GM10847 (cell line): ENCODE measurements around the gene RNF224.

Experiments
- POLR2A ChIP-seq: IDR thresholded peaks from 2 replicates; pipeline ENCODE4 v1.6.1; 2011; ENCODE audit not compliant: insufficient read length; ENCODE audit errors: extremely low read depth

The RNF224 gene

GRCh38 chr9:137245450-137246421 is 18.4 kb downstream of the RNF224 start:
- no peak for TF ChIP-seq POLR2A

- no peak for TF ChIP-seq POLR2A
These were observed 20.0 kb downstream of the RNF224 start for GRCh38 chr9:137247135-137247915.

- no peak for TF ChIP-seq POLR2A
These were observed 20.5 kb downstream of the RNF224 start for GRCh38 chr9:137247916-137248175.

GRCh38 chr9:137250329-137251193 is 23.3 kb downstream of the RNF224 start:
- TF ChIP-seq POLR2A, result no peak

- no peak for TF ChIP-seq POLR2A
These were observed 23.8 kb downstream of the RNF224 start, which contains the start of gene STPG3 for GRCh38 chr9:137251194-137251461. TSS of gene STPG3 (plus strand) at chr9:137251286. CDS start at chr9:137251287, 1 bp downstream.

- TF ChIP-seq POLR2A, result no peak
These were observed 24.4 kb downstream of the RNF224 start for GRCh38 chr9:137251490-137252268.

GRCh38 chr9:137252555-137253506 is 25.5 kb downstream of the RNF224 start:
- TF ChIP-seq POLR2A, result no peak

GRCh38 chr9:137253717-137254623 is 26.7 kb downstream of the RNF224 start:
- TF ChIP-seq POLR2A, result no peak

GRCh38 chr9:137254624-137255447 is 27.5 kb downstream of the RNF224 start, which contains the start of gene NELFB:
TSS of gene NELFB (plus strand) at chr9:137255327.
- peak; percentile 72 for TF ChIP-seq POLR2A

- TF ChIP-seq POLR2A, result no peak
These were observed 28.3 kb downstream of the RNF224 start for GRCh38 chr9:137255448-137256114.

GRCh38 chr9:137256362-137256761 is 29.1 kb downstream of the RNF224 start:
- no peak for TF ChIP-seq POLR2A
